Activated naive CD8-positive, alpha-beta T cell treated with anti-CD3 and anti-CD28 coated beads, Interleukin-2, amount 50 U/mL, for 16 hours (primary cell): ENCODE measurements around the gene DDIT4.

Experiments used
- DNase-seq: peaks from one replicate; pipeline ENCODE4 v3.0.0-alpha.2; 2020; ENCODE audit warnings: low read depth, low spot score

DDIT4 gene

DNA sequence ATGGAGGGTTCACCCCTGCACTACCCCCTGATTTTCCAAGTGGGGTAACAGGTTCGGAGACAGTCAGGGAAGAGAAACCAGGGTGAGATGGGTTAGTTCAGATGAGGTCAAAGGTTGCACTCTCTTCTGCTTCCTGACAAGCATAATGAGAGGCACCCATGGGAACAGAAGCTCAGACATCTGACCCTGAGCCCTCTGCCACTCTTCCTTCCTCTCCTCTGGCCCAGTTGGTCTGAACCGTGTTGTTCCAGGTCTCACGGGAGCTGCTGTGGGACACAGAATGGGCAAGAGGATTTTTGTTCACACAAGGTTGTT lies 42.6 kb downstream of the DDIT4 start:
- no peak for DNase-seq

DNA sequence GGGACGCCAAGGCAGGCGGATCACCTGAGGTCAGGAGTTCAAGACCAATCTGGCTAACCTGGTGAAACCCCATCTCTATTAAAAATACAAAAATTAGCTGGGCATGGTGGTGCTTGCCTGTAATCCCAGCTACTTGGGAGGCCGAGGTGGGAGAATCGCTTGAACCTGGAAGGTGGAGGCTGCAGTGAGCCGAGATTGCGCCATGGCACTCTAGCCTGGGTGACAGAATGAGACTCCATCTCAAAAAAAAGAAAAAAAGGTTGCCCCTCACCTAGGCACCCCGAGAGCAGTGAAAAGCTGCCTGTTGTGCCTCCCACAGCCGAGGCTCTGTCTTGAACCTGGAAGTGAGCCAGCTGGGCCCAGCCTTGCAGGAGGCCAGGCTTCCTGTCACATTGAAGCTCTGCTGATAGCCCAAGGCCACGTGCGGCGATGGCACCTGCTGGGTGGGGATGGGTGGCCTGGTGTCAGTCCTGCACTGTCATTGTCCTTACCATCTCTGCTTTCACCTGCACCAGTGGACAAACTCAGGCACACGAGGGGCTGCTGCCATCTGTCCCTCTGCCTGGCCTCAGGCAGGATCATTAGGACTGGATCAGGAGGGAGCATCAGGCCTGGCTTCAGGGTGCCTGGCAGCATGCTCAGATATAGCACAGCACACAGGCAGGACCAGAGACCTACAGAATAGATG lies 43.2 kb downstream of the DDIT4 start:
- DNase-seq: no peak

GRCh38 chr10:72318418-72319262 lies 44.9 kb downstream of the DDIT4 start:
- no peak for DNase-seq

- DNase-seq: peak; percentile 76
These were observed 45.9 kb downstream of the DDIT4 start for GRCh38 chr10:72319416-72320254.

- DNase-seq: peak; percentile 29
These were observed 47.0 kb downstream of the DDIT4 start for GRCh38 chr10:72320676-72321247.

- no peak for DNase-seq
These were observed 47.7 kb downstream of the DDIT4 start for GRCh38 chr10:72321248-72322029.

DNA sequence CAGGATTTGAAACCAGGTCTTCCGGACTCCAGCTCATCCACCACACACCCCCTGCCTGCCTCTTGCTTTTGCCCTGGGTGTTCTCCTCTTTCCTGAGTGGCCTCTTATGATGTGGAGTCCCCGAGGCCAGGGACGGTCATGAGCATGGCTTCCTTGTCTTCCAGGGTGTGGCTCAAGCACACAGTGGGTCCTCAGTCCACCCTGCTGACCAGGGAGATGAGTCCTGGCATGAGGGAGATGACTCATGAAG lies 48.2 kb downstream of the DDIT4 start:
- no peak for DNase-seq

GRCh38 chr10:72322280-72323058 lies 48.7 kb downstream of the DDIT4 start:
- DNase-seq: no peak

GRCh38 chr10:72323108-72323749 lies 49.5 kb downstream of the DDIT4 start:
- no peak for DNase-seq

- no peak for DNase-seq
These were observed 50.1 kb downstream of the DDIT4 start for GRCh38 chr10:72323771-72324191.
